GM12892 (cell line): ENCODE data around the gene KIAA1217.

Experiments used
- POLR2A ChIP-seq: IDR thresholded peaks from 2 replicates; pipeline ENCODE4 v1.6.1; 2011; ENCODE audit warnings: low read depth, low read length, control low read depth
- POLR2AphosphoS5 ChIP-seq: IDR thresholded peaks from 2 replicates; pipeline ENCODE4 v1.6.1; 2011; ENCODE audit warnings: low read depth, low read length, control low read depth
- TAF1 ChIP-seq: IDR thresholded peaks from 2 replicates; pipeline ENCODE4 v1.6.1; 2011; ENCODE audit warnings: low read depth, mild to moderate bottlenecking, control low read depth, low read length, borderline replicate concordance

DNA sequence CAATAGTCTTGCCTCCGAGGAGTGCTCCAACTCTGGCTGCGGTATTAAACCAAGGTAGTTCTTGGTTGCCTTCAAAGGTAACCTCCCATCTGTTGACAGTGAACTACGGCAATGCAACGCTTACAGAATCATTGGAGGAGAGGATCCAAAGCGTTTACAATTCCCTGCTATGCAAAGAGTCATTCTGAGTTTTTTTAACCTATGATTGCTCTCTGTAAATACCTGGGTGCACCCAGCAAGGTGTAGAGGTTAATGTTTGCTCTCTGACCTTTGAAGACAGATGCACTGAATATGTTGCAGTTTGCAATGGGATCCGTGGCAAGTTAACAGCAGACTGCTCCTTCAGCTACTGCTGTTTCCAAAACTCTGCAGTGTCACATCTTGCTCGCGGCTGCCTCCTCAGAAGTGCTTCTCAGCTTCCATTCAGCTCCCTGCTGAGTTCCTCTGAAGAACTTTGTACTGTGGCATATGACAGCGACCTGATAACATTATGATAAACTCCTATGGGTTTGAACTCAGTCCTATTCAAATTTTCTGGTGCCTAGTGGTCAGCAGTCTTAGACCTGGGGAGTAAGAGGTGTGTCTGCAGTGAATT lies 29.0 kb downstream of the KIAA1217 start:
- TF ChIP-seq POLR2AphosphoS5, result no peak
- TF ChIP-seq POLR2A, result no peak
- no peak for TF ChIP-seq TAF1
